ENCODE results near the gene GMIP. TPM values are rescaled to one million over a fixed set of nuclear protein-coding genes. Genes with fewer than 3 reads are reported as not detected.

GMIP gene
- total and polyA plus RNA-seq, 4 donors, result 0.89 to 6.5 (median 4.3) TPM

DNA sequence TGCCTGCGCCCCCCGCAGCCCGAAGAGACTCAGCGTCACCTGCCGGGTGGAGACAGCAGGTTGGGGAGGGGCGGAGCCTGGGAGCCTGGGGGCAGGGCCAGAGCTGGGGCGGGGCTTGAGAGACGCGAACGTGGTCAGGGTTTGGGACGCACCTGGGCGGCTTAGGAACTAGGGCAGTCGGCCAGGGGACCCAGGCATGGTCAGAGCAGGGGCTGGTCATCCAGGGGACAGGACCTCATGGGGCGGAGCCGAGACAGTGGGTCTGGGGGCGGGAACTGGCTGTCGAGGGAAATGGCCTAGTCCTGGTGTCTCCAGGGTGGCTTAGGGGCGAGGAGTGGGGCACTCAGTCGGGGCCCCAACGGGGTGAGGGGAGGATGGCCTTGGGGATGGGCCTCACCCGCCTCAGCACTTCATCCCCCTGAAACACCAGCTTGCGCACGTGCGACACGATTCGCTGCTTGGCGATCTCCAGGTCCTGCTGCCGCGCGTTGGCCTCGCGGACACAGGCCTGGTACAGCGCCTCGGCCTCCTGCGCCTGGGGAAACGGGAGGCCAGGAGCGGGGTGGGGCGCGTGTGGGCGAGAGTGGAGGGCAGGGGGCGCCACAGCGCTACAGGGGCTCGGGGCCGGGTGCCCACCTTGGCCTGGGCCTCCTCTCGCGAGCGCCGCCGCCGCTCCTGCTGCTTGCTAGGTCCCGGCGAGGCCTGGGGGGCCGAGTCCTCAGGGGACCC, 5.8 kb downstream of the GMIP start:
- no peaks in the 10 kb centered on the region for H3K9me3 ChIP-seq (ENCODE audit: control insufficient read depth in 4 of 4, low read length in 3 of 4)
- peaks cover 3 to 12% (median 5%) of the 10 kb centered on the region in 4 donors for H3K36me3 ChIP-seq (ENCODE audit: control insufficient read depth in 4 of 4, insufficient read depth in 3 of 4, low read depth in 1 of 4, low read length in 3 of 4)
- TF ChIP-seq FOXA2 (IDR thresholded peaks at IDR 0.05) (no peak), JUND (IDR thresholded peaks at IDR 0.05) (no peak), EGR1 (IDR thresholded peaks at IDR 0.05; ENCODE audit: low read depth in 2 of 2) (no peak), REST (IDR thresholded peaks at IDR 0.05) (no peak), YY1 (IDR thresholded peaks at IDR 0.05) (no peak), RAD21 (IDR thresholded peaks at IDR 0.05) (no peak), ZBTB33 (IDR thresholded peaks at IDR 0.05) (no peak), TAF1 (conservative IDR thresholded peaks at IDR 0.05) (no peak), NR2F2 (IDR thresholded peaks at IDR 0.05) (no peak), ATF3 (IDR thresholded peaks at IDR 0.05) (no peak), RXRA (IDR thresholded peaks at IDR 0.05) (no peak), GABPA (IDR thresholded peaks at IDR 0.05 in 1 of 2, conservative IDR thresholded peaks at IDR 0.05 in 1 of 2) (no peak), HNF4A (conservative IDR thresholded peaks at IDR 0.05) (no peak), FOXA1 (IDR thresholded peaks at IDR 0.05) (no peak), SP1 (IDR thresholded peaks at IDR 0.05) (no peak), HNF4G (IDR thresholded peaks at IDR 0.05) (no peak)
- TF ChIP-seq, protein P1, sequence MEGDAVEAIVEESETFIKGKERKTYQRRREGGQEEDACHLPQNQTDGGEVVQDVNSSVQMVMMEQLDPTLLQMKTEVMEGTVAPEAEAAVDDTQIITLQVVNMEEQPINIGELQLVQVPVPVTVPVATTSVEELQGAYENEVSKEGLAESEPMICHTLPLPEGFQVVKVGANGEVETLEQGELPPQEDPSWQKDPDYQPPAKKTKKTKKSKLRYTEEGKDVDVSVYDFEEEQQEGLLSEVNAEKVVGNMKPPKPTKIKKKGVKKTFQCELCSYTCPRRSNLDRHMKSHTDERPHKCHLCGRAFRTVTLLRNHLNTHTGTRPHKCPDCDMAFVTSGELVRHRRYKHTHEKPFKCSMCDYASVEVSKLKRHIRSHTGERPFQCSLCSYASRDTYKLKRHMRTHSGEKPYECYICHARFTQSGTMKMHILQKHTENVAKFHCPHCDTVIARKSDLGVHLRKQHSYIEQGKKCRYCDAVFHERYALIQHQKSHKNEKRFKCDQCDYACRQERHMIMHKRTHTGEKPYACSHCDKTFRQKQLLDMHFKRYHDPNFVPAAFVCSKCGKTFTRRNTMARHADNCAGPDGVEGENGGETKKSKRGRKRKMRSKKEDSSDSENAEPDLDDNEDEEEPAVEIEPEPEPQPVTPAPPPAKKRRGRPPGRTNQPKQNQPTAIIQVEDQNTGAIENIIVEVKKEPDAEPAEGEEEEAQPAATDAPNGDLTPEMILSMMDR (IDR thresholded peaks at IDR 0.05; ENCODE audit: low read depth, low read length, missing input control), result no peak
- TF ChIP-seq, protein P2, sequence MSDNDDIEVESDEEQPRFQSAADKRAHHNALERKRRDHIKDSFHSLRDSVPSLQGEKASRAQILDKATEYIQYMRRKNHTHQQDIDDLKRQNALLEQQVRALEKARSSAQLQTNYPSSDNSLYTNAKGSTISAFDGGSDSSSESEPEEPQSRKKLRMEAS (IDR thresholded peaks at IDR 0.05), result no peak
- no peak overlapping the region for H3K27ac ChIP-seq (ENCODE audit: low read depth in 1 of 2, low read length in 2 of 2)
- no peak overlapping the region for H3K4me3 ChIP-seq (ENCODE audit: low read depth in 1 of 3, low read length in 3 of 3)
- H3K9ac ChIP-seq (ENCODE audit: low read depth in 1 of 2, low read length in 2 of 2), result no peak overlapping the region
- H3K4me1 ChIP-seq (ENCODE audit: control insufficient read depth in 4 of 4, insufficient read depth in 4 of 4, low read length in 3 of 4), result peaks cover 0 to 1% (median under 1%) of the 10 kb centered on the region in 4 donors
- 68% methylated on average over 53 of the region's 53 CpGs for WGBS
- H3K27me3 ChIP-seq (ENCODE audit: control insufficient read depth in 4 of 4, insufficient read depth in 4 of 4, low read length in 3 of 4), result no peaks in the 10 kb centered on the region
- no peak for DNase-seq (ENCODE audit: low spot score)

Measured in liver (tissue), 9 donors.